ENCODE results near the gene P2RX6.

- no peak for TF ChIP-seq POLR2A (IDR thresholded peaks at IDR 0.05)
- TF ChIP-seq EP300 (IDR thresholded peaks at IDR 0.05): no peak
- no peak for TF ChIP-seq CTCF (IDR thresholded peaks at IDR 0.05)
- no peak for TF ChIP-seq POLR2AphosphoS5 (IDR thresholded peaks at IDR 0.05)
Observed at GRCh38 chr22:21069375-21069774, 54.4 kb downstream of the P2RX6 start.
